ENCODE measurements around the gene COX6A1.
"Not testable (repeated sequence)": the region's sequence is repeated elsewhere in the genome, so short reads cannot be mapped to it uniquely, and the experiment has no call there.

Gene COX6A1

GRCh38 chr12:120428597-120429229 is 9.2 kb upstream of the COX6A1 start:
- DNase-seq (ENCODE audit: low read depth) = no peak

DNA sequence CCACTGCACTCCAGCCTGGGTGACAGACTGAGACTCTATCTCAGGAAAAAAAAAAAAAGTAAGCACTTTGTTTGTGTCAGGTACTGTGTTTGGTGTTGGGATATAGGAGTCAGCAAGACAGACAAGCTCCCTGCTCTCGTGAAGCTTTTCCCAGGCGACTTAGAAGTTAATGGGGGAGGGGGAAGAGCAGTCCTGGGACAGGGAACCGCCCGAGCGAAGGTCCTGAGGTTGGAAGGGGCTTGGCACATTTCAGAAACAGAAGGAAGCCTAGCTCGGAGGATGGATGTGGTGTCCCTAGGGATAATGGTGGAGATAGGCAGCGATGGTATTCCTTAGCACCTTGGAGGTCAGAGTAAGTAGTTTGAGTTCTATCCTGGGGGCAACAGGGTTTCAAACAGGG is 8.5 kb upstream of the COX6A1 start:
- DNase-seq (ENCODE audit: low read depth) = no peak

GRCh38 chr12:120432772-120433525 is 5.0 kb upstream of the COX6A1 start:
- no peak for DNase-seq (ENCODE audit: low read depth)

DNA sequence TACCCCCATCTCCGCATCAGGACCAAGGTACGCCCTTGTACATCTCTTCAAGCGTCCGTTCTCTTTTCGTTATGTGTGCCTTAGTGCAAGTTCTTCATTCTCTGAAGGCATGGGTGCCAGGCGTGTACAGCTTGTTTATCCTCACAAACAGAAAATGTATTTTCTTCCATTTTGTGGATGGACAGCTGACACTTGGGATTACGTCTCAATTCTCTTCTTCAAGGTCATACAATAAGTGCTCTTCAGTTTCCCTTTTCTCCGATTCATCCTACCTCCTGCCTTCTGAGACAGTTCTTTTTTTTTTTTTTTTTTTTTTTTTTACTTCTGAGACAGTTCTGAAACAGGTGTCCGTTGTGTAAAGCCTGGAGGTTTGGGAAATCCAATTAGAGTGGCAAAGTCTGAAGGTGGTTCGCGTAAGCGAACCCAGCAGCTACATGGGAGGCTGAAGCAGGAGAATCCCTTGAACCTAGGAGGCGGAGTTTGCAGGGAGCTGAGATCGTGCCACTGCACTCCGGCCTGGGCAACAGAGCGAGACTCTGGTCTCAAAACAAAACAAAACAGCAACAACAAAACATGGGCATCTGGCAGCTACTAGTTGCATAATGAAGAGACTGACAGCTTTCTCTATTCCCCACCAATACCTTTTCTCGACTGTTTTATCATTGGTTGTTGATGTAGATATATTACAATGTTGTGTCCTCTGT is 734 bp downstream of the COX6A1 start:
- DNase-seq (ENCODE audit: low read depth) = no peak

DNA sequence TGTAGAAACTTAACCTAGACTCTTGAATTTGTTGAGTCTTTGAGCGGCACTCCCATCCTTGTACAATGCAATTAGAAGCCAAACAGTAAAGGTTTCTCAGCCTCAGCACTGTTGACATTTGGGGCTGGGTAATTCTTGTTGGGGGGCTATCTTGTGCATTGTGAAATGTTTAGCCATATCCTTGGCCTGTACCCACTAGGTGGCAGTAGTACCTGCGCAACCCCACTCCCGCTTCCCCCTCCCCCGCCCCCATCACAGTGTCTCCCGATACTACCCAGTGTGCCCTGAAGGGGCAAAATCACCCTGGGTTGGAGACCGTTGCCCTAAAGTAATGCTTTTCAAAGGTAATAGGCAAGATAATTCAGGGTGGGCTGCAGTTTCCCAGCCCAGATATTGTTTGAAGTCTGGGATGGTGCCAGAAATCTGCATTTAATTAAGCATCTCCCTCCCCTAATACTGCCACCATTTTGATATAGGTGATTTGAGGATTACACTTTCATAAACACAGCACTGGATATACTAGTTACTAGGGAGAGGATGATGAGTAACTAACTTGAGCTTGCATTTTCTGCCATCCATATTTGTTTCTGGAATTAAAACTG is 1.8 kb downstream of the COX6A1 start:
- no peak for DNase-seq (ENCODE audit: low read depth)

DNA sequence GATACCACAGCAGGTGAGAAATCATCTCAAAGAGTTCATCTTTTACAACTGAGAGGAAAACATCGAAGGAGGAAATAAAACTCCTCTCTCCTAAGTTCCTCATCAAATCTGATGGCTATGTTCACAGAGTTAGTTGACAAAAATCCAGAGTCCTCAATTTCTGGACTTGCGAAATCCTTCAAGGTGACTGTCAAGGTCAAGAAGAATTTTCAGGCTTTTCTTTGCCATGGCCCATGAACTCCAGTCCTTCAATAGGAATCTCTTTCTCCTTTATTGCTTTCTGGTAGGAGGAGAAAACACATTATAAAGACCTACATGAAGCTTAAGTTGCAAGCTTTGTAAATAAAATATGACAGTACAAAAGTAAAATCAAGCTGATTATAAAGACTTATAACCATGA is 6.8 kb downstream of the COX6A1 start:
- no peak for DNase-seq (ENCODE audit: low read depth)

DNA sequence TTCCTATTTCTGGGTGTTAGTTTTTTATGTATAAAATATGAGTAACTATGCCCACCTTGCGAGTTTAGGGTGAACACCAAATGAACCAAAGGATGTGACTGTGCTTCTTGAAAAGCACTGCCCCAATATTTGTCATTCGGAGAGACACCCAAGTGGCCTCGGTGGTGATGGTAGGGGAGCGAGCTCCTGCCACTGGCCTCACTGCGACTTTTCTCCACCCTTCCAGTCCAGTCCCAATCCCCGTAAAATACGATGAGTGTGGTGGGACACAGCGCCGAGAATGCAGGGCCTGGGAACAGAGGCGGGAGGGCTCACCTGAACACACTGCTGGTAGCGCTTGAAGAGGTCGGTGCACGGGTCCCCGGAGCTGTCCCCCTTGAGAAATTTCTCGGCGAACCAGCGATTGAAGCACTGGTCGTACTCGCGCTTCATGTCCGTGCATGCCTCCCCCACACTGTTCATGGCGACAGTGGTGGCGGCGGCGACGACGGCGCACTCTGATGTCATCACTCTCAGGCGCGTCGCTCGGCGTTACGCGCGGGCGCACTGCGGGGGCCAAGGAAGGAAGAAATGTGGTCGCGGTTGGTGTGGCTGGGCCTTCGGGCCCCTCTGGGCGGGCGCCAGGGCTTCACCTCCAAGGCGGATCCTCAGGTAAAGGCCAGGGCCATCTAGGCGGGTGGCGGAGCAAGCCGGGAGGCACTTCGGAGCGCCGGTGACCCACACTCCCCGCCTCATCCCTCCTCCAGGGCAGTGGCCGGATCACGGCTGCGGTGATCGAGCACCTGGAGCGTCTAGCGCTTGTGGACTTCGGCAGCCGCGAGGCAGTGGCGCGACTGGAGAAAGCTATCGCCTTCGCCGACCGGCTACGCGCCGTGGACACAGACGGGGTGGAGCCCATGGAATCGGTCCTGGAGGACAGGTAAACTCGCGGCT is 8.3 kb downstream of the COX6A1 start, which contains the start of the genes GATC and TRIAP1:
TSS of gene GATC (plus strand) at position 534 of the 933 bp plus-strand sequence. CDS start at position 571, 37 bp downstream.
TSS of gene TRIAP1 (minus strand) at position 474 of the 933 bp plus-strand sequence. CDS start at position 462, 12 bp downstream.
- DNase-seq (ENCODE audit: low read depth) = no peak

- not testable (repeated sequence) for DNase-seq (ENCODE audit: low read depth)
Observed at GRCh38 chr12:120446844-120447178, 8.9 kb downstream of the COX6A1 start.

- DNase-seq (ENCODE audit: low read depth) = no peak
Observed at GRCh38 chr12:120447992-120448391, 10.1 kb downstream of the COX6A1 start.

- not testable (repeated sequence) for DNase-seq (ENCODE audit: low read depth)
Observed at GRCh38 chr12:120452524-120452923, 14.6 kb downstream of the COX6A1 start.

GRCh38 chr12:120453060-120453750 is 15.3 kb downstream of the COX6A1 start:
- no peak for DNase-seq (ENCODE audit: low read depth)

DNA sequence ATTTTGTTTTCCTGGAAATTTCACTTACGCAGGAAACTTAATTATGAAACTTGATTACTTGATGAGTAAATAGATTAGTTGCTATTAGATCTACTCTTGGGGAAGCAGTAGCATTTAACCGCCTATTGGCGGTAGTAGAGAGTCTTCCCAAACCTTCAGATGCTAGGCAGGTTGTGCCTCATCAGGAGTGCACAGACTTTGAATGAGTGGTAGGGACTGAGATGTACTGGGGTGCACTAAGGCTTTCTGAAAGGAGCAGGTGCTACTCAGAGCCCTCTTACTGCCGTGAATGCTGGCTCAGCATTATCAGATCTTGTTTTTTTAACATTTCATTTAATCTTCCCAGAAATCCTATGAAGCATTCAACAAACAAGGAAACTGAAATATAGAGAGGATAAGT is 16.1 kb downstream of the COX6A1 start:
- DNase-seq (ENCODE audit: low read depth) = no peak

DNA sequence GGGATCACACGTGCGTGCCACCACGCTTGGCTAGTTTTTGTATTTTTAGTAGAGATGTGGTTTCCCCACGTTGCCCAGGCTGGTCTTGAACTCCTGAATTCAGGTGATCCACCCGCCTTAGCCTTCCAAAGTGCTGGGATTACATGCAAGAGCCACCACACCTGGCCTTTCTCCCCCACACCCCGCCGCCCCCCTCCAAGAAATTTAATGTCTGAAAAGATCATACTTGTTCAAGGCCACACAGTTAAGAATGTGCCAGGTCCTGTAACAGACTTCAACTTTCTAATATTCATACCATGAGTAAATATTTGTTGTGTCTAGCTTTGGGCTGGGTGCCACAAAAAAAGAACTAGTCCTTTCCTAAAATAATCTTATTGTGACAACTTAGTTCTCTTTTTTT is 17.4 kb downstream of the COX6A1 start:
- DNase-seq (ENCODE audit: low read depth) = no peak

DNA sequence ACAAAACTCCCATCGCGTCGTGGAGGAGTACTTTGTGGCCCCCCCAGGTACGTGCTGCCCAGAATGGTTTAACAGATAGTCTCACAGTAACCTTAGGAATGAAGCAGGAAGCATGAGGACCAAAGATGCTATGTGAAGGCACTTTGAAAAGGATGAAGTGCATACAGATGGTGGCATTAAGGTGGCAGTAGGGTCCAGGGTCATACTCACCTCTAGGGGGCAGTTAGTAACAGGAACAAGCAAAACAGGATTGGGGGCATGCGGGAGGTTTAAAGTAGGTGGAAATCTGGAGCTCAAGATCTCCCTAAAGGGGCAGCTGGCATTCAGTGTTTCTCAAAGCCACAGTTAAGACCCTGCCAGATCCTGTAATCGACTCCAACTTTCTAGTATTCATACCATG is 19.2 kb downstream of the COX6A1 start:
- DNase-seq (ENCODE audit: low read depth) = no peak

GRCh38 chr12:120460157-120460556 is 22.2 kb downstream of the COX6A1 start:
- DNase-seq (ENCODE audit: low read depth) = no peak

DNA sequence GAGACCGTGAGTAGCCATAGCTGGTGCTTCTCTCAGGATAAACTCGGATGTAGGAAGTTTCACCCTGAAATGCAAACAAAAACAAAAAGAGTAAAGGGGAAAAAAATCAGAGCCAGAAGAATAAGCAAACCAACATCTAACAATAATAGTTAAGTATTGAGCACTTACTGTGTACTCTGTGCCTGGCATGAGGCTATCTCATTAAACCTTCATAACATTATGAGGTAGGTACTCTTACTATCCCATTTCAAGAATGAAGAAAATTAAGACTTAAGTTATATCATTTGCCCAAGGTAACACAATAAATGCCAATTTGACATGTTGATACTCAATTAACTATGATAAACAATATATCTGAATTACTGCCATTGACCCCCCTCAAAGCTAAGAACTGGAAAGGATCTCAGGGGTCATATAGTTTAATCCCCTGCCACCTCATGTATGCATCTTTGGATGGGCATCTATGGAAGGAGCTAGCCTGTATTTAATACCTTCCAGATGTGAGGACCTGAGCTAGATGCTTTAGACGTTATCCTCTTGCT is 24.3 kb downstream of the COX6A1 start:
- no peak for DNase-seq (ENCODE audit: low read depth)

- no peak for DNase-seq (ENCODE audit: low read depth)
Observed at GRCh38 chr12:120463712-120464111, 25.8 kb downstream of the COX6A1 start.

- DNase-seq (ENCODE audit: low read depth) = no peak
Observed at GRCh38 chr12:120465756-120466155, 27.8 kb downstream of the COX6A1 start.

DNA sequence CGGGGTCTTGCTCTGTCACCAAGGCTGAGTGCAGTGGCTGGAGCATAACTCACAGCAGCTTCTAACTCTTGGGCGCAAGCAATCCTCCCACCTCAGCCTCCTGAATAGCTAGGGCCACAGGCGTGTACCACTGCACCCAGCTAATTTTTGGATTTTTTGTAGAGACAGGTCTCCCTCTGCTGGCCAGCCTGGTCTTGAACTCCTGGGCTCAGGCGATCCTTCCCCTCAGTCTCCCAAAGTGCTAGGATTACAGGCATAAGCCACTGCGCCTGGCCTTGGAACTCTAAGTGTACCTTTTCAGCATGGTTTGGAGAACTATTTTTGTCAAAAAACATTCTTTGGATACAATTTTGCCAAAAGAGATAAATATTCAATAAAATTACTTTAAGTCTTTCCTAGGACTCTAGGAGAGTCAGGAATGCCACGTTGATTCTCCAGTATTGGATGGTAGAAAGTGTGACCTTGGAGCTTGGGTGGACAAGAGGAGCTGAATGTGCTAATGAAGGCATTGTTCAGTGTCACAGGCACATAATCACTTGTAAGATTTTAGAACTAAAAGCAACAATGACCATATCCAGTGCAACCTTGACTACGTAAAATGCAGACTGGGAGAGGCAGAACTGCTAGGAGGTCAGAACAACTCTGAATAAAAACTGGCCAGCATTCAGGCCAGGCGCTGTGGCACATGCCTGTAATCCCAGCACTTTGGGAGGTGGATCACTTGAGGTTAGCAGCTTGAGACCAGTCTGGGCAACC is 28.8 kb downstream of the COX6A1 start:
- DNase-seq (ENCODE audit: low read depth) = no peak

DNA sequence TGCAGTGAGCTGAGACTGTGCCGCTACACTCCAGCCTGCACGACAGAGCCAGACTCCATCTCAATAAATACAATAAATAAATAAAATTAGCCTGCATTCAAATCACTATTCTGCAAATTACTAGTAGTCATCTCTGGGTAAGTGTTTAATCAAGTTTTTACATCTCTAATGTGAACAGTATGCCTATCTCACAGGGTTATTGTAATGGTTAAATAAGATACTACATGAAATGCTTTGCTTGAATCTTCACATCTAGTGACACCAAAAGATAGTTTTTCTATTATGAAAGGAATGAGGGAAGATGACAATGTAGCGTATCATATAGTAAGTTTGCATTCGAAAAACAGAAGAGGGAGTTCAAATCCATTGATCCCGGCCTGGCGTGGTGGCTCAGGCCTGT is 29.5 kb downstream of the COX6A1 start:
- no peak for DNase-seq (ENCODE audit: low read depth)
